Upper lobe of right lung (tissue), 1 donor: Measurements from ENCODE around the gene TMEM184B. TPM values are rescaled to one million over a fixed set of nuclear protein-coding genes. Genes with fewer than 3 reads are reported as not detected.
A peak's percentile ranks its signal among the peaks of the same experiment; 100 is the strongest.

Source experiments
- ATAC-seq: fragments of 200-7000 bp; cut with Tn5 transposase; one replicate; pipeline ENCODE4 v1.9.1; 2020; ENCODE audit warnings: mild to moderate bottlenecking, moderate library complexity
- DNase-seq: peaks from one replicate; pipeline ENCODE4 v3.0.0-alpha.2; 2020
- H3K27ac ChIP-seq: fragments of 200-600 bp; one replicate; pipeline ENCODE4 v1.8.0; 2022
- H3K27me3 ChIP-seq: fragments of 200-600 bp; one replicate; pipeline ENCODE4 v1.8.0; 2022; ENCODE audit warnings: mild to moderate bottlenecking
- H3K36me3 ChIP-seq: fragments of 200-600 bp; one replicate; pipeline ENCODE4 v1.8.0; 2022
- H3K4me1 ChIP-seq: fragments of 200-600 bp; one replicate; pipeline ENCODE4 v1.8.0; 2022
- H3K4me3 ChIP-seq: fragments of 200-600 bp; one replicate; pipeline ENCODE4 v1.8.0; 2022; ENCODE audit warnings: mild to moderate bottlenecking
- H3K9me3 ChIP-seq: fragments of 200-600 bp; one replicate; pipeline ENCODE4 v1.8.0; 2022
- CTCF ChIP-seq: fragments of 200-600 bp; IDR thresholded peaks from one replicate; pipeline ENCODE4 v1.8.0; 2022; ENCODE audit warnings: antibody characterized with exemption
- intact Hi-C: fragments of 100-400 bp; cut with DNase I; formaldehyde crosslinking; loops from one replicate; pipeline ENCODE4 v1.11.0; 2022
- long read RNA-seq: library from polyadenylated mRNA; unstranded; transcript quantifications from one replicate; pipeline ENCODE4 v2.0.0, GENCODE V29; 2021
- total RNA-seq: library from RNA; stranded (reverse); fragmentation: NEBNext Ultra II Directional; extraction: Animal tissue kit (Norgen Biotek cat#: 25700); gene quantifications from one replicate; pipeline ENCODE4 v1.2.1, GENCODE V29; 2021
- donor health status: DM: no; HTN: yes; CAD: no; lungs with severe emphysema.

The TMEM184B gene
- total RNA-seq, result 79.2 TPM
- long read RNA-seq, full-length matches to known transcripts, result 130 of 223 reads
- long read RNA-seq, partial matches to known transcripts, result 71 of 223 reads
- long read RNA-seq, other reads (novel, unspliced or antisense), result 22 of 223 reads

- Histone ChIP-seq H3K27me3 (no peaks in the 10 kb centered on the region), H3K4me1 (peaks cover 35% of the 10 kb centered on the region), H3K36me3 (no peaks in the 10 kb centered on the region), H3K4me3 (peak within 1 kb of the TSS; percentile 96), H3K9me3 (no peaks in the 10 kb centered on the region), H3K27ac (peak within 1 kb of the TSS; percentile 94)
- TF ChIP-seq CTCF, result no peak
- DNase-seq (peak; percentile 90), ATAC-seq (peak; percentile 93)
- intact Hi-C loops, result no loop called here
Measured at GRCh38 chr22:38272373-38273134, at the start of gene TMEM184B. TMEM184B (minus strand) TSS chr22:38273010; CDS start chr22:38247961, 25,049 bp downstream.

- H3K4me1 ChIP-seq, result peaks cover 7% of the 10 kb centered on the region
- no peak overlapping the region for H3K27ac ChIP-seq
- ATAC-seq (no peak), DNase-seq (no peak)
- no peak for TF ChIP-seq CTCF
- H3K27me3 ChIP-seq, result no peaks in the 10 kb centered on the region
- intact Hi-C loops, result no loop called here
- H3K36me3 ChIP-seq, result no peaks in the 10 kb centered on the region
- no peaks in the 10 kb centered on the region for H3K9me3 ChIP-seq
- no peak overlapping the region for H3K4me3 ChIP-seq
Measured at GRCh38 chr22:38320605-38321402, 48.0 kb upstream of the TMEM184B start.

GRCh38 chr22:38318792-38319773 lies 46.3 kb upstream of the TMEM184B start:
- H3K4me1 ChIP-seq, result peaks cover 22% of the 10 kb centered on the region
- no peak for TF ChIP-seq CTCF
- DNase-seq, result no peak
- no peaks in the 10 kb centered on the region for H3K36me3 ChIP-seq
- H3K9me3 ChIP-seq, result no peaks in the 10 kb centered on the region
- ATAC-seq, result no peak
- intact Hi-C loops, result no loop called here
- H3K27ac ChIP-seq, result peak overlapping the region; percentile 89
- no peaks in the 10 kb centered on the region for H3K27me3 ChIP-seq
- no peak overlapping the region for H3K4me3 ChIP-seq

- intact Hi-C loops, result no loop called here
- Histone ChIP-seq H3K9me3 (no peaks in the 10 kb centered on the region), H3K4me1 (peaks cover 30% of the 10 kb centered on the region), H3K27me3 (no peaks in the 10 kb centered on the region), H3K36me3 (no peaks in the 10 kb centered on the region), H3K27ac (peak overlapping the region; percentile 89), H3K4me3 (peak overlapping the region; percentile 51)
- peak; percentile 78 for DNase-seq
- no peak for TF ChIP-seq CTCF
- peak; percentile 73 for ATAC-seq
Measured at GRCh38 chr22:38317995-38318715, 45.3 kb upstream of the TMEM184B start.
